Tibial nerve (tissue), 4 donors: ENCODE measurements around the gene SRBD1.

Experiments
- EP300 ChIP-seq, 2 donors: sonication (generic); formaldehyde crosslinking; IDR thresholded peaks; one replicate each; pipeline ENCODE4 v1.6.1; 2017; ENCODE audit warnings: antibody characterized with exemption in 2 of 2, mild to moderate bottlenecking in 1 of 2
- TF ChIP-seq, protein P1 (sequence below), 5 experiments: fragments of 200-600 bp in 3 of 5; fragments of 450-650 bp in 2 of 5; sonication (generic) in 3 of 5; IDR thresholded peaks; one replicate each; pipeline ENCODE4 v1.5.1; 2016 to 2019; ENCODE audit warnings: antibody characterized with exemption in 5 of 5, mild to moderate bottlenecking in 3 of 5, moderate library complexity in 2 of 5

- TF ChIP-seq, protein P1, sequence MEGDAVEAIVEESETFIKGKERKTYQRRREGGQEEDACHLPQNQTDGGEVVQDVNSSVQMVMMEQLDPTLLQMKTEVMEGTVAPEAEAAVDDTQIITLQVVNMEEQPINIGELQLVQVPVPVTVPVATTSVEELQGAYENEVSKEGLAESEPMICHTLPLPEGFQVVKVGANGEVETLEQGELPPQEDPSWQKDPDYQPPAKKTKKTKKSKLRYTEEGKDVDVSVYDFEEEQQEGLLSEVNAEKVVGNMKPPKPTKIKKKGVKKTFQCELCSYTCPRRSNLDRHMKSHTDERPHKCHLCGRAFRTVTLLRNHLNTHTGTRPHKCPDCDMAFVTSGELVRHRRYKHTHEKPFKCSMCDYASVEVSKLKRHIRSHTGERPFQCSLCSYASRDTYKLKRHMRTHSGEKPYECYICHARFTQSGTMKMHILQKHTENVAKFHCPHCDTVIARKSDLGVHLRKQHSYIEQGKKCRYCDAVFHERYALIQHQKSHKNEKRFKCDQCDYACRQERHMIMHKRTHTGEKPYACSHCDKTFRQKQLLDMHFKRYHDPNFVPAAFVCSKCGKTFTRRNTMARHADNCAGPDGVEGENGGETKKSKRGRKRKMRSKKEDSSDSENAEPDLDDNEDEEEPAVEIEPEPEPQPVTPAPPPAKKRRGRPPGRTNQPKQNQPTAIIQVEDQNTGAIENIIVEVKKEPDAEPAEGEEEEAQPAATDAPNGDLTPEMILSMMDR (IDR thresholded peaks at IDR 0.05): no peak
- TF ChIP-seq EP300 (IDR thresholded peaks at IDR 0.05): no peak
These were observed 40.5 kb upstream of the SRBD1 start, which contains the start of gene PRKCE for GRCh38 chr2:45651415-45652089.
